Heart right ventricle (tissue), 16 donors: ENCODE results near the gene LARGE1. TPM values are rescaled to one million over a fixed set of nuclear protein-coding genes. Genes with fewer than 3 reads are reported as not detected.

Source experiments
- ATAC-seq, 8 donors: fragments of 200-7000 bp; cut with Tn5 transposase; one replicate each; pipeline ENCODE4 v1.9.1; 2020; ENCODE audit warnings: mild to moderate bottlenecking in 8 of 8, moderate library complexity in 8 of 8, moderate number of reproducible peaks in 1 of 8
- DNase-seq, 2 donors: peaks; one replicate each; pipeline ENCODE4 v3.0.0-alpha.2; 2020
- H3K27ac ChIP-seq, 10 donors: fragments of 200-600 bp; sonication (generic) in 2 of 10; one replicate each; pipeline versions ENCODE4 v1.5.0 to v1.8.0; 2020 to 2022; ENCODE audit warnings: mild to moderate bottlenecking in 3 of 10
- H3K27me3 ChIP-seq, 7 donors: fragments of 200-600 bp; one replicate each; pipeline ENCODE4 v1.8.0; 2021 to 2022; ENCODE audit warnings: mild to moderate bottlenecking in 2 of 7
- H3K36me3 ChIP-seq, 9 donors: fragments of 200-600 bp; sonication (generic) in 1 of 9; one replicate each; pipeline versions ENCODE4 v1.5.0 to v1.8.0; 2020 to 2022; ENCODE audit warnings: mild to moderate bottlenecking in 2 of 9
- H3K4me1 ChIP-seq, 9 donors: fragments of 200-600 bp; sonication (generic) in 1 of 9; one replicate each; pipeline versions ENCODE4 v1.5.0 to v1.8.0; 2020 to 2022; ENCODE audit warnings: mild to moderate bottlenecking in 4 of 9
- H3K4me3 ChIP-seq, 10 donors: fragments of 200-600 bp; sonication (generic) in 2 of 10; one replicate each; pipeline versions ENCODE4 v1.5.0 to v1.8.0; 2020 to 2022; ENCODE audit warnings: mild to moderate bottlenecking in 7 of 10, moderate library complexity in 2 of 10
- H3K9me3 ChIP-seq, 11 donors: fragments of 200-600 bp in 10 of 11; sonication (generic) in 2 of 11; one replicate each; pipeline versions ENCODE4 v1.5.0 to v1.8.0; 2013 to 2022; ENCODE audit warnings: mild to moderate bottlenecking in 2 of 11, control low read depth in 1 of 11, moderate library complexity in 1 of 11
- WGBS, 2 donors: extraction: QIAGEN DNeasy Blood & Tissue Kit; methylation state at CpG; one replicate each; pipeline ENCODE4 v1.1.7; 2013; ENCODE audit warnings: inconsistent platforms in 1 of 2; 5-methylcytosine and 5-hydroxymethylcytosine counted together
- intact Hi-C, 10 donors: fragments of 100-400 bp; cut with DNase I; formaldehyde crosslinking; loops; one replicate each; pipeline versions ENCODE4 v1.11.1 to v1.14.2; 2022
- polyA plus RNA-seq, 2 donors: library from polyadenylated mRNA; stranded (reverse); fragments of 200-250 nt; gene quantifications; one replicate each; pipeline ENCODE4 v1.2.3, GENCODE V29; 2013
- total RNA-seq, 10 donors: library from RNA; stranded (reverse); fragmentation: NEBNext Ultra II Directional in 3 of 10; extraction: Animal tissue kit (Norgen Biotek cat#: 25700) in 3 of 10; gene quantifications; one replicate each; pipeline versions ENCODE4 v1.2.1 to v1.2.4, GENCODE V29; 2021 to 2023
- TF ChIP-seq, protein P1 (sequence below), 9 donors: fragments of 200-600 bp; sonication (generic) in 2 of 9; IDR thresholded peaks; one replicate each; pipeline versions ENCODE4 v1.5.0 to v1.8.0; 2021 to 2022; ENCODE audit warnings: antibody characterized with exemption in 9 of 9, mild to moderate bottlenecking in 5 of 9, moderate library complexity in 1 of 9
- donor health status: Arrhythmogenic right ventricular cardiomyopathy.
- donor health status: ischemic (EF 13 %, LVEDD 7.1; RV severe dilation, severe dysfunction).
- donor health status: healthy with polysubstance abuse.
- donor health status: DM: no; HTN: yes; CAD: no.
- donor health status: DM: no; HTN: no; CAD: no.
- donor health status: ischemic (EF 25% LVEDD 6.9; RV normal size, moderate dysfunction).
- donor health status: ischemic (EF 25% LVEDD 5.7; RV mildly dilated, moderate dysfunction).
- donor health status: healthy.
- donor health status: DM: yes; HTN: yes; CAD: no.
- donor health status: Ischemic cardiomyopathy.
- donor health status: ischemic (EF 35%, LVEDD 5.7; RV mildly dilated, moderate dysfunction).
- donor health status: nonischemic (EF 11% LVEDD 7.7; RV severe dilation, severe dysfunction).
- donor health status: DM: yes; HTN: yes; CAD: no.
- donor health status: PGD.
- donor health status: ischemic (EF 29% LVEDD 5.4; RV normal size, mild dysfunction).
- donor health status: nonischemic (EF 23%, LVEDD 6.1; RV moderate dilation, normal function).

The LARGE1 gene
- total and polyA plus RNA-seq, 12 donors: 33.7 to 184 (median 144) TPM

DNA sequence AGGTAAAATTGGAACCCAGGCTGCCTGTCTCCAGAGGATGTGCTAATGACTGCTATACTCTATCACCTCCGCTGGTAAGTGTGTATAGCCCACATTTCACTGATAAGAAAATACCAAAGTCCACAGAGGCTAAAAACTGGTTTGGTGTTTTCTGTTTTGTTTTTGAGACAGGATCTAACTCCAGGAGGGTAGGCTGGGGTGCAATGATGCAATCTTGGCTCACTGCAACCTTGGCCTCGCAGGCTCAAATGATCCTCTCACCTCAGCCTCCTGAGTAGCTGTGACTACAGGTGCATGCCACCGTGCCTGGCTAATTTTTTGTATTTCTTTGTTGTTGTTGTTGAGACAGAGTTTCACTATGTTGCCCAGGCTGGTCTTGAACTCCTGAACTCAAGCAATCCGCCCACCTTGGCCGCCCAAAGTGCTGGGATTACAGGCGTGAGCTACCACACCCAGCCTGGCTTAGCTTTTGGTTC, 409.8 kb downstream of the LARGE1 start:
- Histone ChIP-seq H3K4me3 (no peak overlapping the region), H3K27me3 (no peaks in the 10 kb centered on the region), H3K27ac (no peak overlapping the region), H3K9me3 (no peaks in the 10 kb centered on the region), H3K36me3 (no peaks in the 10 kb centered on the region), H3K4me1 (peaks cover 0 to 32% (median 13%) of the 10 kb centered on the region in 9 donors)
- no peak for DNase-seq
- intact Hi-C loops: loop anchor here in 5 of 10 donors (10.0 kb wide), 3 partner anchors 206 to 604 kb away; no protein-coding TSS in a partner anchor
- ATAC-seq: no peak
- WGBS, 2 donors: 94 to 95% methylated on average over 6 of the region's 6 CpGs
- TF ChIP-seq, protein P1, sequence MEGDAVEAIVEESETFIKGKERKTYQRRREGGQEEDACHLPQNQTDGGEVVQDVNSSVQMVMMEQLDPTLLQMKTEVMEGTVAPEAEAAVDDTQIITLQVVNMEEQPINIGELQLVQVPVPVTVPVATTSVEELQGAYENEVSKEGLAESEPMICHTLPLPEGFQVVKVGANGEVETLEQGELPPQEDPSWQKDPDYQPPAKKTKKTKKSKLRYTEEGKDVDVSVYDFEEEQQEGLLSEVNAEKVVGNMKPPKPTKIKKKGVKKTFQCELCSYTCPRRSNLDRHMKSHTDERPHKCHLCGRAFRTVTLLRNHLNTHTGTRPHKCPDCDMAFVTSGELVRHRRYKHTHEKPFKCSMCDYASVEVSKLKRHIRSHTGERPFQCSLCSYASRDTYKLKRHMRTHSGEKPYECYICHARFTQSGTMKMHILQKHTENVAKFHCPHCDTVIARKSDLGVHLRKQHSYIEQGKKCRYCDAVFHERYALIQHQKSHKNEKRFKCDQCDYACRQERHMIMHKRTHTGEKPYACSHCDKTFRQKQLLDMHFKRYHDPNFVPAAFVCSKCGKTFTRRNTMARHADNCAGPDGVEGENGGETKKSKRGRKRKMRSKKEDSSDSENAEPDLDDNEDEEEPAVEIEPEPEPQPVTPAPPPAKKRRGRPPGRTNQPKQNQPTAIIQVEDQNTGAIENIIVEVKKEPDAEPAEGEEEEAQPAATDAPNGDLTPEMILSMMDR (IDR thresholded peaks at IDR 0.05): no peak

DNA sequence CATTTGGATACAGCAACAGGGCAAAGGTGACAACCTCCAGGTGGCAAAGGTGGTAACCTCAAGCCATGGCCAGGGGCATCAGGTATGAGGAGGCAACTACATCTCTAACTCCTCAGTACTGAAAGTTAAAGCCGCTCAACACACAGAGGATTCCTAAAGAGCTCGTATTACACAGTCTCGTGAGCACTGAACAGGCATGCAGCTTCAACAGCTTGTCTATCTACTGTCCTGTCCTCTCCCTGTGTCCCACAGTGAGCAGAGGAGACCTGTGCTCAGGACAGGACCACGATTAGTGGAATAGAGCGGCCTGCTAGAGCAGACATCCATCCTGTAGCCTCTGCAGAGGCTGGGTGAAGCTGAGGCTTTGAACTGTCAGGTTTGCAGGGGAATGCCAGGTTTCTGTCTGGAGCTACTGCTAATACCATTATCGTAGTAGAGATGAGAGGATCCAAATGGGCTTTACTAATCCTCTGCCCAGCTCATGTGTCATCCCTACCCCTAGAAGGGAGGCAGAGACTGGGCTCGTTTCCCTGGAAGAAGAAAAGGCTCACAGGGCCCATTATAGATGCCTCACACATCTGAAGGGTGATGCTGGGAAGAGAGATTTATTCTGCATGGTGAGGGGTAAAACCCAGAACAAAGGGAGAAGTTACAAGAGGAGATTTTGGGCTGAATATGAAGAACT, 415.2 kb downstream of the LARGE1 start:
- TF ChIP-seq, protein P1 (IDR thresholded peaks at IDR 0.05): no peak
- intact Hi-C loops: loop anchor here in 3 of 10 donors (1.0 to 10.0 kb wide), 3 partner anchors 10 to 200 kb away; no protein-coding TSS in a partner anchor
- no peak for DNase-seq
- Histone ChIP-seq H3K27me3 (no peaks in the 10 kb centered on the region), H3K4me3 (no peak overlapping the region), H3K36me3 (no peaks in the 10 kb centered on the region), H3K4me1 (peaks cover 0 to 19% (median 9%) of the 10 kb centered on the region in 9 donors), H3K9me3 (no peaks in the 10 kb centered on the region), H3K27ac (no peak overlapping the region)
- WGBS, 2 donors: 77 to 78% methylated on average over 7 of the region's 7 CpGs
- ATAC-seq: peak in 2 of 8 donors; percentile 33 to 59

DNA sequence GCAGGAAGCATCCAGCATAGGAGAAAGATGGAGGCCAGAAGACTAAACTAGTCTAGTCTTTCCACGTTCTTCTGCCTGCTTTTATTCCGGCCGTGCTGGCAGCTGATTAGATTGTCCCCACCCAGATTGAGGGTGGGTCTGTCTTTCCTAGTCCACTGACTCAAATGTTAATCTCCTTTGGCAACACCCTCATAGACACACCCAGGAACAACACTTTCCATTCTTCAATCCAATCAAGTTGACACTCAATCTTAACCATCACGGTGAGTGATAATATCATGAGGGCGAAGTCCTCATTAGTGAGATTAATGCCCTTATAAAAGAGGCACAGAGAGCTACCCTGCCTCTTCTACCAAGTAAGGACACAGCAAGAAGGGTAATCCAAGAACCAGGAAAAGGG, 424.2 kb downstream of the LARGE1 start:
- Histone ChIP-seq H3K4me3 (no peak overlapping the region), H3K9me3 (no peaks in the 10 kb centered on the region), H3K36me3 (no peaks in the 10 kb centered on the region), H3K4me1 (peaks cover 5 to 37% (median 18%) of the 10 kb centered on the region in 9 donors), H3K27me3 (no peaks in the 10 kb centered on the region), H3K27ac (no peak overlapping the region)
- intact Hi-C loops: loop anchor here in 1 of 10 donors (10.0 kb wide), 1 partner anchor 191 kb away; no protein-coding TSS in a partner anchor
- ATAC-seq (no peak), DNase-seq (no peak)
- TF ChIP-seq, protein P1 (IDR thresholded peaks at IDR 0.05): no peak
- WGBS, 2 donors: 71 to 93% methylated on average over 5 of the region's 5 CpGs

DNA sequence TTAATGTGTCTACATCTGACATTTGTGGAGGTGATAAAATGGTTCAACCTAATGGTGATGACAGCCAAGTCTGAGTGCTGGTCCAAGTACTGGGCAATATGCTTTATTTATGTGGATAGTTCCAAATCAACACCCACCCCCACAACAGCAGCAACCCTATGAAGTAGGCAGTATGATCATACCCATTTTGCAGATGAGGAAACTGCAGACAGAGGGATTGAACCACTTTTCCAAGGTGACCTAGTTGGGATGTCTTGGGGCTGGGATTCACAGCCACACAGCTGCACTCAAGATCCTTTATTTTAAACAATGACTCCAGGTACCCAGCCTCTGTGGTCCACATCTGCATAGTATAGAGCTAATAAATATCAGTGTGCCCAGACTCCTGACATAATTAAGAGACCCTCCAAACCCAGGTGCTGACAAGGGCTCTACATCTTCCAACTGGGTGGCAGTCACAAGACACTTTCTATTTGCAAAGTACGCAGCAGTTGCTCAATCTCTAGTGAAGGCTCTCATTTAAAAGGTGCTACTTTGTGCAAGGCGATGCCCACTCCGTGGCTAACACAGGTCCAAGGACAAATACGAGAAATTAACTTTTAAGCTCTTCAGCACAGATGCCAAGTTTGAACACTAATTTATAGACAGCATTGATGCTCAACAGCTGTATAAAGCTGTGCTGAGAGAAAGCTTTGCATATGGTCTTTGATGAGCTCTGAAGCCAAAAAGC, 426.6 kb downstream of the LARGE1 start:
- Histone ChIP-seq H3K4me1 (peaks cover 5 to 37% (median 18%) of the 10 kb centered on the region in 9 donors), H3K27me3 (no peaks in the 10 kb centered on the region), H3K27ac (no peak overlapping the region), H3K9me3 (no peaks in the 10 kb centered on the region), H3K36me3 (no peaks in the 10 kb centered on the region), H3K4me3 (no peak overlapping the region)
- 77 to 82% methylated on average over 4 of the region's 4 CpGs for WGBS, 2 donors
- intact Hi-C loops: loop anchor here in 1 of 10 donors (10.0 kb wide), 1 partner anchor 189 kb away; no protein-coding TSS in a partner anchor
- ATAC-seq (no peak), DNase-seq (no peak)
- TF ChIP-seq, protein P1 (IDR thresholded peaks at IDR 0.05): no peak
